Measurements from ENCODE around the gene TNXB. TPM values are rescaled to one million over a fixed set of nuclear protein-coding genes. Genes with fewer than 3 reads are reported as not detected.

The TNXB gene
- total and polyA plus RNA-seq, 9 of the 15 experiments (the other 6 are each of a cell fraction or from before 2014, with no cell fraction given), result 0.14 to 28.1 (median 12.4) TPM

GRCh38 chr6:32069878-32070515 lies 39.1 kb downstream of the TNXB start:
- Histone ChIP-seq H3K36me3 (ENCODE audit: control insufficient read depth, insufficient read depth, low read length) (no peaks in the 10 kb centered on the region), H3K9ac (ENCODE audit: insufficient read depth in 1 of 2, low read depth in 2 of 2, low read length in 2 of 2) (no peak overlapping the region; a peak in 1 of 4 replicates), H4K20me1 (replicated peaks; ENCODE audit: control insufficient read depth, insufficient read depth, low read length) (no peaks in the 10 kb centered on the region), H3K4me3 (no peak overlapping the region), H3K27me3 (ENCODE audit: control insufficient read depth in 2 of 2, insufficient read depth in 2 of 2, low read length in 2 of 2) (peaks cover 52 to 68% of the 10 kb centered on the region in 2 experiments), H3K79me2 (ENCODE audit: control insufficient read depth, insufficient read depth, low read length) (no peaks in the 10 kb centered on the region), H2AFZ (ENCODE audit: low read depth, low read length) (no peak overlapping the region), H3K4me2 (ENCODE audit: insufficient read depth, low read length) (no peak overlapping the region), H3K9me3 (replicated peaks; ENCODE audit: control insufficient read depth, insufficient read depth, low read depth, low read length) (no peaks in the 10 kb centered on the region), H3K9me1 (ENCODE audit: control insufficient read depth, insufficient read depth, low read length) (no peaks in the 10 kb centered on the region), H3K27ac (ENCODE audit: extremely low read depth, low read depth, low read length) (no peak overlapping the region), H3K4me1 (replicated peaks in 1 of 2; ENCODE audit: control insufficient read depth in 2 of 2, insufficient read depth in 2 of 2, low read length in 2 of 2) (peaks cover 0 to 13% of the 10 kb centered on the region in 2 experiments; a peak in 2 of 5 replicates)
- no peak for DNase-seq (ENCODE audit: extremely low read depth in 1 of 4, low spot score in 3 of 4)
- no peak for FAIRE-seq
- TF ChIP-seq SAFB (IDR thresholded peaks at IDR 0.05; ENCODE audit: borderline replicate concordance, low read depth, low read length), result no peak
- no peak for TF ChIP-seq ZNF707 (CRISPR knock-in tag; conservative IDR thresholded peaks at IDR 0.05)
- TF ChIP-seq ELK1 (CRISPR knock-in tag; IDR thresholded peaks at IDR 0.05), result no peak
- no peak for TF ChIP-seq COPS2 (conservative IDR thresholded peaks at IDR 0.05)
- TF ChIP-seq ZNF41 (CRISPR knock-in tag; conservative IDR thresholded peaks at IDR 0.05), result no peak
- TF ChIP-seq ZKSCAN3 (CRISPR knock-in tag; IDR thresholded peaks at IDR 0.05), result no peak
- TF ChIP-seq TEAD1 (CRISPR knock-in tag; IDR thresholded peaks at IDR 0.05), result no peak
- TF ChIP-seq CREBBP (IDR thresholded peaks at IDR 0.05; ENCODE audit: low read depth, low read length), result no peak
- TF ChIP-seq, protein P1, sequence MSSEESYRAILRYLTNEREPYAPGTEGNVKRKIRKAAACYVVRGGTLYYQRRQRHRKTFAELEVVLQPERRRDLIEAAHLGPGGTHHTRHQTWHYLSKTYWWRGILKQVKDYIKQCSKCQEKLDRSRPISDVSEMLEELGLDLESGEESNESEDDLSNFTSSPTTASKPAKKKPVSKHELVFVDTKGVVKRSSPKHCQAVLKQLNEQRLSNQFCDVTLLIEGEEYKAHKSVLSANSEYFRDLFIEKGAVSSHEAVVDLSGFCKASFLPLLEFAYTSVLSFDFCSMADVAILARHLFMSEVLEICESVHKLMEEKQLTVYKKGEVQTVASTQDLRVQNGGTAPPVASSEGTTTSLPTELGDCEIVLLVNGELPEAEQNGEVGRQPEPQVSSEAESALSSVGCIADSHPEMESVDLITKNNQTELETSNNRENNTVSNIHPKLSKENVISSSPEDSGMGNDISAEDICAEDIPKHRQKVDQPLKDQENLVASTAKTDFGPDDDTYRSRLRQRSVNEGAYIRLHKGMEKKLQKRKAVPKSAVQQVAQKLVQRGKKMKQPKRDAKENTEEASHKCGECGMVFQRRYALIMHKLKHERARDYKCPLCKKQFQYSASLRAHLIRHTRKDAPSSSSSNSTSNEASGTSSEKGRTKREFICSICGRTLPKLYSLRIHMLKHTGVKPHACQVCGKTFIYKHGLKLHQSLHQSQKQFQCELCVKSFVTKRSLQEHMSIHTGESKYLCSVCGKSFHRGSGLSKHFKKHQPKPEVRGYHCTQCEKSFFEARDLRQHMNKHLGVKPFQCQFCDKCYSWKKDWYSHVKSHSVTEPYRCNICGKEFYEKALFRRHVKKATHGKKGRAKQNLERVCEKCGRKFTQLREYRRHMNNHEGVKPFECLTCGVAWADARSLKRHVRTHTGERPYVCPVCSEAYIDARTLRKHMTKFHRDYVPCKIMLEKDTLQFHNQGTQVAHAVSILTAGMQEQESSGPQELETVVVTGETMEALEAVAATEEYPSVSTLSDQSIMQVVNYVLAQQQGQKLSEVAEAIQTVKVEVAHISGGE (CRISPR knock-in tag; IDR thresholded peaks at IDR 0.05), result no peak
- no peak for TF ChIP-seq IRF2 (CRISPR knock-in tag; IDR thresholded peaks at IDR 0.05)
- no peak for TF ChIP-seq TBP (optimal IDR thresholded peaks at IDR 0.05; ENCODE audit: low read depth, low read length)
- TF ChIP-seq RBM15 (IDR thresholded peaks at IDR 0.05; ENCODE audit: insufficient read depth, low read length), result no peak
- TF ChIP-seq ETV5 (CRISPR knock-in tag; IDR thresholded peaks at IDR 0.05; ENCODE audit: low read depth), result no peak
- TF ChIP-seq SMC3 (conservative IDR thresholded peaks at IDR 0.05; ENCODE audit: insufficient read depth, low read depth, low read length), result no peak
- TF ChIP-seq CBX8 (IDR thresholded peaks at IDR 0.05; ENCODE audit: borderline replicate concordance, extremely low read depth, low read depth, low read length, poor library complexity, severe bottlenecking), result no peak
- TF ChIP-seq NR1H2 (CRISPR knock-in tag; IDR thresholded peaks at IDR 0.05), result no peak
- WGBS (ENCODE audit: insufficient coverage, low coverage, missing lambda C conversion rate), result 12% methylated on average over 24 of the region's 24 CpGs
- BruUV-seq (replicated peaks), result no TSS peak
- POLR2A ChIA-PET, result no interaction called here
- ATAC-seq, result peak; percentile 16; the same call in 1 of the 3 replicates
- CTCF ChIA-PET (ENCODE audit: low intra/inter-chr PET ratio), result no interaction called here
- intact Hi-C loops (cut with micrococcal nuclease) (no loop called here), in situ Hi-C loops (cut with MboI) (no loop called here)

All from K562 (cell line).